ENCODE data around the gene PATL2.

The PATL2 gene

GRCh38 chr15:44620081-44620480 is 91.0 kb downstream of the PATL2 start:
- Histone ChIP-seq H3K4me3 (ENCODE audit: low read depth, low read length) (no peak overlapping the region), H3K27me3 (replicated peaks) (no peaks in the 10 kb centered on the region), H3K36me3 (replicated peaks) (peaks cover 14% of the 10 kb centered on the region), H3K27ac (no peak overlapping the region)
- in situ Hi-C loops (cut with HindIII; ENCODE audit: low pct_ligation_motif_present, low sequenced_read_pairs): no loop called here
- no peak for DNase-seq
- no peak for TF ChIP-seq CTCF (IDR thresholded peaks at IDR 0.05; ENCODE audit: low read depth, low read length, missing control alignments)

- TF ChIP-seq CTCF (IDR thresholded peaks at IDR 0.05; ENCODE audit: low read depth, low read length, missing control alignments): no peak
- H3K27me3 ChIP-seq (replicated peaks): no peaks in the 10 kb centered on the region
- in situ Hi-C loops (cut with HindIII; ENCODE audit: low pct_ligation_motif_present, low sequenced_read_pairs): no loop called here
- no peak overlapping the region for H3K27ac ChIP-seq
- H3K36me3 ChIP-seq (replicated peaks): peaks cover 27% of the 10 kb centered on the region
- DNase-seq: no peak
- H3K4me3 ChIP-seq (ENCODE audit: low read depth, low read length): no peak overlapping the region
Measured at GRCh38 chr15:44616974-44617373, 94.1 kb downstream of the PATL2 start.
